GM19035 (cell line): ENCODE measurements around the gene GBGT1.
"Not testable (repeated sequence)": the region's sequence is repeated elsewhere in the genome, so short reads cannot be mapped to it uniquely, and the experiment has no call there.

Experiments
- ATAC-seq: cut with Tn5 transposase; IDR thresholded peaks from one replicate; pipeline ENCODE4 v1.9.1; 2021; ENCODE audit not compliant: unreplicated experiment

Gene GBGT1

DNA sequence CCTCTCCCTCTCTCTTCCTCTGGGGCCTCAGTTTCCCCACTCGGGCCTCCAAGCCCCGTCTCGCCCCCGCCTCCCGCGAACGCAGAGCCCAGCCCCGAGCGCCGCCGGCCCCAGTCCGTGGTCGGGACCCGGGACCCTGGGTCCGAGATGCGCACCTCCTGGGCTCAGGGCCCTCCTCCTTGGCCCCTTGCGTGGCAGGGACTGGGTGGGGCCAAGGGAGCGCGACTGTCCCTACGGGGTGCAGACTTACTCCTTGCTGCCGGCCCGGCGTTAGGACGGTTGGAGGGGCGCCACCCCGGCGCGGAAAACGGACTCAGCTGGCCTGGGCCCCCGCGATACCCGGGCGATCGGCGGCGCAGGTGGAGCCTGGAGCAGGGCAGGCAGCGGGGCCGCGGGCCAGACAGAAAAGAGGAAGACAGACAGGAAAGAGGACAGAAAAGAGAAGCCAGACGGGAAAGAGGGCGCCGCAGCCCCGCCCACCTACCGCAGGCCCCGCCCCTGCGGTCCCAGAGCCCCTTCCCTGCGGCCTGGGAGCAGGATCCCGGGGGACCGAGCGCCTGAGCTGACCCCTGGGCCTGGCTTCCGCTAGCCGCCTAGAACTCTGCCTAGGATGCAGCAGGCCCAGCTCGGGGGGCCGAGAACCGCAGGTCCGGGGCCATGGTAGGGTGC, at the start of gene GBGT1:
GBGT1 (minus strand) TSS at position 411 of the 669 bp plus-strand sequence. CDS start 1,502 bp downstream, outside the sequence.
- ATAC-seq: no peak

DNA sequence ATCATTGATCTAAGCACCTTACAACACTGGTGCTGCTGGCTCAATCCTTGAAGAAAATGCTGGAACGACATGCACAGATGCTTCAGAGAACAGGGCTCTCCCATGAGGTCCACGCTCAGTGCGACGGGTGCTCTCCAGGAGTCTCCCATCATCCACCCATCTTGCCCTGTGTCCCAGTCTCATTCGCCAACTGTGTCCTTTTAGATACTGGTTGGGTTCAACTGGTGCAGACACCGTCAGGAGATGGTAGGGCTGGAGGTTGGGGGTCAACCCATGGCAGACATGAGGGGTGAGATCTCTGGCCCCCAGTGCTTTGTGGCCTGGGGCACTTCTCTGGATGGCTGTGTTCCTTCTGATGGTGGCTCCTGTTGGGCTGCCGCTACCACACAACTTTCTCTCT, 46.9 kb upstream of the GBGT1 start:
- no peak for ATAC-seq

DNA sequence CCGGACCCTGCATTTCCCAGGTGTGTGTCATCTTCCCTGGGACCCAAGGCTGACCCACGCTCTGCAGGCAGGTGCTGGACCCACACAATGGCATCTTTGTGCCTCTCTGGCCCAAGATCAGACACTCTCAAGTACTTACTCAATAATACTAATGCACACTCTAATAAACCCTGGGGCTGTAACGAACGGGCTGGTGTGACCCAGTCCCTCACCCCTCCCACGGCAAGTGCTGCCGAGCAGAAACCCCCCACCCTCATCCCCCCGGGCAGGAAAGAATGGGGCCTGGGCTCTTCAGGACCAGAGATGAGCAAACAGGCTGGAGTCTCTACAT, 46.5 kb upstream of the GBGT1 start:
- ATAC-seq: no peak

DNA sequence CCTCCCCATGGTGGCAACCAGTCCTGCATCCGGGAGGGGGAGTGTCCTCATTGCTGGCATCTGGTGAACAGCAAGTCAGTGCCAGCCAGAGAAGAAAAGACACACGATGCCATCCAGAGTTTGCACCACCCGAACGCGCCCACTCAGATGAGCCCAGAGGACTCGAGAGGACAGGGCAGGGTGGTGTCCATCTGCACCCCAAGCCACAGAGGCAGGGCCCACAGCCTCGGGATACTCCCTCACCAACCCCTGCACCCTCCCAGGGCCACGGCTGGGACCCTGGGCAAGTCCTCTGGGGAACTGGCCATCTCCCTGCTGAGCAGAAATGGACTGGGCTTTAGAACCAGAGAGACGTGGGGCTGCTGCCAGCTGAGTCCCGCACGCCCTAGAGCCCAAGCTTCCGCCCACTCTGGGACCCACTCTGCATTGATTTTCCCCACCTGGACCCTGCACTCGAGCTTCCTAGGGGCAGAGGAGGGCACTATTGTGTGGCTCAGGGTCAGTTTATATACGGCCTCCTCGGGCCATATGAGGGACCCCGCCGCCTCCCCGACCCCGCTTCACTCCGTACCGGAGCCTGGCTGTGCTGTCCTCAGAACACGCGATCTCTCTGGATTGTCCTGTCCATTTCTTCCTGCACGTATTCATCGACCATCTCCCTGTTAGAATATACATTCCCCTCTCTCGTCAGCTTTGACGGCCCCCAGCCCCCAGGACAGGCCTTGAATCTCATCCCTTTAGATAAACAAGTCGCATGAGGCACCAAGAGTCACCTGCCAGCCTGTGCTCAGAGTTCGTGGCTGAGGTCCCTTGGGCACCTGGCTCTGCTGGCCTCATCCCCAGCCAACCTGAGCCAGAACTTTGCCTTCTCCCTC, 45.9 kb upstream of the GBGT1 start:
- ATAC-seq: not testable (repeated sequence)

DNA sequence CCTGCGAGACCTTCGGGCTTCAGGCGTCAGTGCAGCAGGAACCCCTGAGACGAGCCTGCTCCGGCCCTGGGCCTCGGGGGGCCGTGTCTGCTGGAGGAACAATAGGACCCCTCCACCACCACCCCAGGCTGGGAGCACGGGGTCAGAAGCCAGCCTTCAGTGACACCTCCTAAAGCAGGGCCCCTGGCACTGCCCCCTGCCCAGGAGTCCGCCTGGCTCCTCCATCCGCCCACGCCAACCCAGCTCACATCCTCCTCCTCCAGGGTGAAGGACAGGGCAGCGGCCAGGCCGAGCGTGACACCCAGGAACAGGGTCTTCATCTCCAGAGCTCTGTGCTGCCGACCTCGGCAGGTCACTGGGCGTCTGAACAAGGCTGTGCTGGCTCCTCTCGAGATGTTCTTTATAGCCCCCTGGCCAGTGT, 45.2 kb upstream of the GBGT1 start, which contains the start of gene OBP2B:
OBP2B (minus strand) TSS at position 371 of the 421 bp plus-strand sequence; CDS start at position 320, 51 bp downstream.
- ATAC-seq: not testable (repeated sequence)

DNA sequence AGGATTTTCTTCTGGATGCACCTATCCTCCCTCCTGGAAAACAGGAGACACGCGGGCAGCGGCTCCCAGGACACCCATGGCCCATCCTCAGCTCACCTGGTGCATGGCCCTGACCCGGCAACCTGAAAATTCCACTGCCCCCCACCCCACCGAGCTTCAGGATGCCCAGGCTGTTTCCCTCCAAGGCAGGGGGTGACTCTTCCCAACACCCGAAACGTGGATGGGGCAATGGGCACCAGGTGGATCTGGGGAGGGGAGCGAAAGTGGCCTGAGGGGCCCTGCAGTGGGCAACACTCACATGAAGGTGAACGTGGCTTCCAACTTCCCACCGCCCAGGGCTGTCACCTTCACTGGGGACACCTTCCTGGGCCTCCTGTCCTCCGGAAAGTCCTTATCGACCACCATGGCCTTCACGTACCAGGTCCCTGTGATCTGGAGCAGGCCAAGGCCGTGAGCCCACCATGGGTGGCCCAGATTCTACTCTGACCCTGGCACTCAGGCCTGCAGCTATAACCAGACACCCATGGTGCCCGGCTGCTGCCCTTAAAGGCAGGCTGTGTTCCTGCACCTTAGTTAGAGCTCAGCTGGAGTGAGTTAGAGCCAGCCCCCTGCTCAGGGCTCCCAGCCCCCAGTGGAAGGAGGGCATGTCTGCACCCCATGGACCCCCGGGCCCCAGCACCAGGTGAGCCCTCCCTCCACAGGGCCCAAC, 44.6 kb upstream of the GBGT1 start:
- not testable (repeated sequence) for ATAC-seq

DNA sequence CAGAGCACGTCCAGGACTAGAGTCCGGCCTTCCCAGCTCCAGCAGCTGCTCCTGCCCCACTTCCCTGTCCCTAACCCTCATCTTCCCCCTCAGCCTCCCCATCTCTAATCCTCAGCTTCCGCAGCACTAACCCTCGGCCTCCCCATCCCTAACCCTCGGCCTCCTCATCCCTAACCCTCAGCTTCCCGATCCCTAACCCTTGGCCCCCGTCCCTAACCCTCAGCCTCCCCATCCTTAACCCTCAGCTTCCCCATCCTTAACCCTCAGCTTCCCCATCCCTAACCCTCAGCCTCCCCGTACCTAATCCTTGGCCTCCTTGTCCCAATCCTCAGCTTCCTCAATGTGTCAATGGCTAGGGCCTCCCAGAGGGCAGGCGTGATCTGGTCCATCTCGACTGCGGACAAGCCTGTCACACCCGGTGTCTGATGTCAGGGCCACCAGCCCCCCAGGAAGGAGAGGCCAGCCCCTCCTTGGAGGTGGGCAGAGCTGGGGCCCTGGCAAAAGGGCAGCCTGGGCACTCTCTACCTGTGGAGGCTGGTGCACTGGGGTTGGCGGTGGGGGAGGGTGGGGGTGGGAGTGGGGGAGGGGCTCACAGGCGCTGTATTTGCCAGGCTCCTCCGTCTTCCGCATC, 43.9 kb upstream of the GBGT1 start:
- ATAC-seq: no peak

DNA sequence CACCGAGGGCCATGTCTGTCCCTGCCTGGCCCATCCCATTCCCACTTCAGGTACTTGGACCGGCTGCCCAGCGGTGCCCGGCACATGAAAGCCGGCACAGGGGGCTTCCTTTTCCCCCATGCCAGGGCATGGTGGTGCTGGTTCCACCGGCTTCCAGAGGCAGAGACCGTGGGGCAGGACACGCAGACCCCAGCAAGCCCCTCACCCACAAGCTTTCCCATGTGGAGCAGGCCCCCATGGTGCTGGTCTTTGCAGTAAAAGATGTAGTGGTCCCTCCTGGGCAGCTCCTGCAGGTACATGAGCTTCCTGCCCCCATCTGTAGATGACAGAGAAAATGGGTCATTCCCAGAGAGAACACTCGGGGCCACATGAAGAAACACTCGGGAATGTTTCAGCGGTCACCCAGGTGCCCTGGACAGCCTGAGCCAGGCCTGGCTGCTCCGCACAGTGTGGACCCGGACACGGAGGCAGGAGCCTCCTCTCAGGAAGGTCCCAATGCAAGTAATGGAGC, 43.4 kb upstream of the GBGT1 start:
- no peak for ATAC-seq

DNA sequence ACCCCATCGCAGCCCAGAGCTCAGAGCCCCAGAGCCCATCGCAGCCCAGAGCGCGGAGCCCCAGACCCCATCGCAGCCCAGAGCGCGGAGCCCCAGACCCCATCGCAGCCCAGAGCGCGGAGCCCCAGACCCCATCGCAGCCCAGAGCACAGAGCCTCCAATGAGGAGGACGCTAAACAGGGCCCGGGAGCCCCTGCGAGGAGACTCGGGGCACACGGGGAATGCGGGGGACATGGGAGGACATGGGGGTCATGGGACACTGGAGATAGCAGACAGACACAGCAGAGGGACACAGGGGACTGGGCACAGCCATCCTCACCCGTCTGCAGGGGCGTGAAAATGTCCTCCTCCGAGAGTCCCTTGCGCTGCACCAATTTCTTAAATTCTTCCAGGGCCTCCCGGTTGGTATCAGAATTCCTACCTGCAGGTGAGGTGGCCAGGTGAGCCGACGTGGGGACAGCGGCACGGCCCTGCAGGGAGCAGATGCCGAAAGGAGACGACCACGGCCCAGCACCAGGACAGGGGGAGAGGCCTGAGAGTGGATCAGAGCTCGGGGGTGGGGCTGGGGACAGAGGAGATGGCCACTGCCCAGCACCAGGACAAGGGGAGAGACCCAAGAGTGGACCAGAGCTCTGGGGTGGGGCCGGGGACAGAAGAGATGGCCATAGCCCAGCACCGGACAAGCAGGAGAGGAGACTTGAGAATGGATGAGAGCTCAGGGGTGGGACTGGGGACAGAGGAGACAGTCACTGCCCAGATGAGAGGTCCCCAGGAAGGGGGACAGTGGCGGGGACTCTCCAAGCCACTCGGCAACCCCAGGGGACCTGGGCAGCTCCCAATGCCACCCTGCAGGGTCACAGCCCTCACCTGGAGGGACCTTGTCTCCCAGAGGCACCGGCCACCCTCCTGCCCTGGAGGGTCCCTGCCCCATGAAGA, 42.5 kb upstream of the GBGT1 start:
- no peak for ATAC-seq

DNA sequence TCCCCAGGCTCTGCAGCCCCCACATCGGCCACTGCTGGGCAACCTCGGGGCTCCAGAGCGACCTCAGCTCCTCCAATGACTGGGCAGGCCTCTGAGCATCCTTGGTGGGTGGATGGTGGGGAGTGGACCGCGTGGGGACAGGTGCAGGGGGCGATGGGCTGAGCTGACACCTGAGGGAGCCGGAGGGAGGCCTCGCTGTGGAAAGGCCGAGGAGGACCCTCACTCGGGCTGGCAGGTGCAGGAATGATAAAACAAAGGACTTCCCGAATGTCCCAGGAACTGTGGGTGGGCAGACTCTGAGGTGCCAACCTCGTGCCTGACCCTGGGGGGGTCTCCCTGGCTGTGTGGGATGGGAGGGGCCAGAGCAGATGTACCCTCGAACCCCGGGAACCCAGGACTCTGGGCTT, 41.8 kb upstream of the GBGT1 start:
- ATAC-seq: not testable (repeated sequence)

DNA sequence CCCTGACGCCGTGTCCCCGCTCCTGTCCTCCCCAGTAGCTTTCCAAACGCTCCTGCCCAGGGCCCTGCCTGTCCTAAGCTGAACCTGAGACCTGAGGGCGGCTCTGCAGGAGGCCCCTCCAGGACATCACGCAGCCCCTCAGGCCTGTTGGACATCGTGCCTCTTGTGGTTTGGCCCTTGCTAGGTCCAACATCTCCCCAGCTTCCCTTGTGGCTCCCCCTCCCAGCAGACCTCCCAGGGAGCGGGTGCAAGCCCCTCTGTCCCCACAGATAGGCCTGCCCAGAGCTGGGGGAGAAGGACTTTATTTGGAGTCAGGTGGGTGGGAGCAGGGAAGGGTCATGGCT, 41.3 kb upstream of the GBGT1 start:
- no peak for ATAC-seq

DNA sequence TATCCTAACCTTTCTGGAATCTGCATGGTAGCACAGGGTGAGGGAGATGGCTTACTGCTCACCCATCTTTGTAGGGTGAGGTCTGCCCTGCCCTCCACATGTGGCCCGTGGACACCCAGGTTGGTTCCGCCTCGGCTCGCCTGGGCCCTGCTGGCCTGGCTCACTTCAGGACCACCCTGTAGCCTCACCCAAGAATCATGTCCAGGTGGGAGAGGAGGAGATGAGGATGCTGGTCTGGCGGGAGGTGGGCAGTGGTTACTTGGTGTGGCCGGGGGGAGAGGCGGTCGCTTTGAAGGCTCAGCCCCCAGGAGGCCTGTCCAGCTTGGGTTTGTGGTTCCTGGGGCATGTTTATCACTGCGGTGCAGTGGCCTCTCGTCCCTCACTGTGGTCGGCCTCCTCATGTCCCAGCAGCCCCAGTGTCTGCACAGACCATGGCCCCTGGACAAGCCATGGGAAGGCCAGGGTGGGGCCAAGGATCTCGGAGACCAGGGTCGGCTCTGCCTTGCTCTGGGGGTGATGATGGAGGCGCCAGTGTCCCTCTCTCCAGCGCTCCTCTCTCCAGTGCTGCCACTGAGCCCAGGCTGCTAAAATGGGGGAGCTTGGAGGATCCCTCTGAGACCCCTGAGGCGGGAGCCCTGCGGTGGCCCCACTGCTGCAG, 40.8 kb upstream of the GBGT1 start:
- ATAC-seq: no peak

DNA sequence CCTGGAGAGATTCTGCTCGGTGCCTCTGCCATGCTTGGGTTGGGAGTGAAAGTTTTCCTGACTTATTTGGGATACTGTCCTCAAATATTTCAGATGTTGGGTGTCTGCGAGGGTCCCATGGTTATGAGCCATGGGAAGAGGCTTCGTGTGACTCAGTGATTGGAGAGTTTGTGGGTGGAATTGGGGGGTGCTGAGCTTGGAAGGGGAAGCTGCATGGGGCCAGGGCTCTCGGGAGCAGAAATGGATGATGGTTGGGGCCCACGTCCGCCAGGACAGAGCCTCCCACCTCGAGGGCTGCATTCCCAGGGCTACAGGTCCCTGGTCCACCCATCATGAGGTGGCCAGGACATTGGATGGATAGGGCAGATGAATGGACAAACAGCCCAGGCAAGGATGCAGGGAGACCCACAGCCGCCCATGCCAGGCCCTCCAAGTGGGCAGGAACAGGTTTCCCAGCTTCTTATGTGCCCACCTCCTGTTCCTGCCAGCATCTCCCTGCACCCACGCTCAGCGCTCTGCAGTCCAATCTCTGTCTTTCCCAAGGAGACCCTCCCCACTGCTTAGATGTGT, 39.9 kb upstream of the GBGT1 start:
- ATAC-seq: no peak

DNA sequence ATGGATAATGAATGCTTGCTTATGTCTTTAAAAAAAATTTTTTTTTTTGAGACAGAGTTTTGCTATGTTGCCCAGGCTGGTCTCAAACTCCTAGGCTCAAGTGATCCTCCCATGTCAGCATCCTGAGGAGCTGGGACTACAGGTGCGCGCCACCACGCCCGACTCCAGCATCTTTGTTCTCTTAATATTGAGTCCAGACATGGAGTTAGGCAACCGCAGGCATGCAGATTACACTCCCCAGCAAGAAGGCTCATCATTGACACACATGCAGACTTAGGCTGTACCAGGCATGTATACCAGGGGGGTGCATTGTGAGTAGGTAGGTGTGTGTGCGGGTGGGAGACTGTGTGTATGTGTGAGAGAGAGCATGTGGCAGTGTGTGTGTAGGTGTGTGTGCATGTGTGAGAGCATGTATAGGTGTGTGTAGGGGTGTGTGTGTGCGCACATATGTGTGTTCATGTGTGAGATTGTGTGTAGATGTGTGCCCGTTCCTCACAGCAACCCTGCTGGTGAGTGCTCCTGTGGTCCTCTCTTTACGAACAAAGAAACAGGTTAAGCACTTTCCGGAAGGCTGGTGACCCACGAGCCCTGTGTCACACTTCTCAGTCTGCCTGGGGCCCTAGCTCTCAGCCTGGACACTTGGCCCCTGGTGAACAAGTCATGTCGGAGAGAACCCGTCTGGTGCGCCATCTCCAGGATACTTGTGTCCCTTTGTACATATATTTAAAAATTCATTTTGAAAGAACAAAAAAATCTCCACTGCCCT, 39.2 kb upstream of the GBGT1 start:
- no peak for ATAC-seq

DNA sequence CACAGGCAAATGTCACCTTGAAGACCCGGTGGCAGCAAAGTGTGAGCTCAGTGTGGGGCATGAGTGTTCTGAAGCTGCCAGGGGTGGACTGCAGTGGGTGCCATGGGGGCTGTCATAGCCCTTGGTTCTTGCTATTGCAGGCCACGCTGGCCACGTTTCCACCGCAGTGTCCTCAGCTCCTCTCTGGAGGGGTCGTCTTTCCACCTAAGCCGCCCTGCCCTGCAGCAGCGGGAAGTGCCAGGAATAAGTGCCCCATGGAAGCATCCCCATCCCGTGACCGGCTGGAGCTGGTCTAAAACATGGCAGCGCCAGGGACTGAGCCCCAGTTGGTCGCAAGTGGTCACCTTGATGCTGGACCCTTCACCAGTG, 38.4 kb upstream of the GBGT1 start:
- ATAC-seq: no peak

DNA sequence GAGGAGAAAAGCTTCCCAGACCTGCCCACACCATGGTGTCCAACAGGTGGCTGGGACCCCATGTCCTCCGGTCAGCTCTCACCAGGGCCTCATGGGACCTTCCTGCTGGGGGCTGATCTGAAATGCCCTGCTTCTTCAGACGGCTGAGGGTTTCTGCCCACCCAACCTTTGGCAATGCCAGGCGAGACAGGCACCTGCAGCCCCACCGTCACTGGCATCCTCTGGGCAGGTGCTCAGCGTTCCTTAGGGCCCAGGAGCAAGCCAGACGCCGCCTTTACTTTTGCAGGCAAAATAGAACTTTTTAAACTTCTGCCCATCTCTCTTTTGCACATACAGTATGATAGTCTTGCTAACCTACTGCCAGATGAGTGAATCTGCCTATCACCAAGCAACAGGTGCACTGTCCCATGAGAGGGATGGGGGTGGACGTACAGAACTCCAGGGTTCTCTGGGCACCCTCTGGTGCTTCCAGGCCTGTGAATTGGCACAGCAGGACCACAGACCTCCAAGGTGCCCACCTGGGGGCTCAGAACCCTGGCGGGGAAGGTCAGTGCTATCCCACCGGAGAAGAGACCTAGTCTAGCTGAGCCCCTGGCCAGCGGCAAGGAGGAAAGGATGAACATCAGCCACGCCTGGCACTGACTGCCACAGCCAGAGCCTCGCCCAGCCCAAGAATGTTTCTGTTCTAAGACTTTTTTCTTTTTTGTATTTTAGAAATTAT, 37.9 kb upstream of the GBGT1 start:
- no peak for ATAC-seq

DNA sequence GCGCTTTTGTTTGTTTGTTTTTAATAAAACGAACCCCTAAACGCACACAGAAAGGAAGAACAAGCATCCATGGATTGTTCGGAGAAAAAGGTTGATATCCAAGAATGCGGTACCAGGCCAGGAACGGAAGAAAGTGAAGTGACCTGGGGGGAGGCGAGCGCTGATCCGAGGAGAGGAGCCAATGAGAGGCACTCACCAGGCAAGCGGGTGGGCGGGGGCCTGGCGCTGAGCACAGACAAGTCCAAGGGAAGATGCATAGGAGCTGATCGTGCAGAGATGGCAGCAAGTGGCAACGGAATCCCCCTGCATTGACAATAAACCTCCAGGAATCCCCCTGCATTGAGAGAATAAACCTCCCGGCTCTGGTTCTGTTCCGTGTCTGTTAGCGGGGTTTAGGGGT, 36.9 kb upstream of the GBGT1 start:
- no peak for ATAC-seq
